Measurements from ENCODE around the gene KRTAP1-4.

DNA sequence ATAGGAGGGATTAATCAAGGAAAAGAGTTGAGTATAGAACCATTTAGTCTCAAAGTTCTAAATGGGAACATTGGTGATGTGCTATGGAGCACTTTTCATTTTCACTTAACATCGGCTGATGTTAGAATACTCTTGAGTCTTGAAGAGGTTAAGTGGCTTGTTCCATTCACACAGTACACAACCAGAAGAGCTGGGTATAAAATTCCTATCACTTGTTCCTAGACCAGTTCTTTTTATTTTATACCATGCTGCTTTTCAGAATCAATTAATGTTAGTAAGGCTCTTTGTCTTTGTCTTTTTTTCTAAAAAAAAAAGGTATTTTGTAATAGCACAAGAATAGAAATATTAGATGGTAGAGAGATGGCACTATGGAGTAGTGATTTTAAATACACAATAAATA, 13.0 kb upstream of the KRTAP1-4 start:
- TF ChIP-seq, protein P1, sequence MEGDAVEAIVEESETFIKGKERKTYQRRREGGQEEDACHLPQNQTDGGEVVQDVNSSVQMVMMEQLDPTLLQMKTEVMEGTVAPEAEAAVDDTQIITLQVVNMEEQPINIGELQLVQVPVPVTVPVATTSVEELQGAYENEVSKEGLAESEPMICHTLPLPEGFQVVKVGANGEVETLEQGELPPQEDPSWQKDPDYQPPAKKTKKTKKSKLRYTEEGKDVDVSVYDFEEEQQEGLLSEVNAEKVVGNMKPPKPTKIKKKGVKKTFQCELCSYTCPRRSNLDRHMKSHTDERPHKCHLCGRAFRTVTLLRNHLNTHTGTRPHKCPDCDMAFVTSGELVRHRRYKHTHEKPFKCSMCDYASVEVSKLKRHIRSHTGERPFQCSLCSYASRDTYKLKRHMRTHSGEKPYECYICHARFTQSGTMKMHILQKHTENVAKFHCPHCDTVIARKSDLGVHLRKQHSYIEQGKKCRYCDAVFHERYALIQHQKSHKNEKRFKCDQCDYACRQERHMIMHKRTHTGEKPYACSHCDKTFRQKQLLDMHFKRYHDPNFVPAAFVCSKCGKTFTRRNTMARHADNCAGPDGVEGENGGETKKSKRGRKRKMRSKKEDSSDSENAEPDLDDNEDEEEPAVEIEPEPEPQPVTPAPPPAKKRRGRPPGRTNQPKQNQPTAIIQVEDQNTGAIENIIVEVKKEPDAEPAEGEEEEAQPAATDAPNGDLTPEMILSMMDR (IDR thresholded peaks at IDR 0.05), result no peak
- TF ChIP-seq POLR2A (IDR thresholded peaks at IDR 0.05), result no peak

Data from uterus (tissue), 2 donors.